GM11168 (cell line): ENCODE measurements around the gene MICU1.

Experiments used
- in situ Hi-C: fragments of 300-500 bp; cut with MboI; formaldehyde crosslinking; loops from one replicate; pipeline ENCODE4 v1.12.0; 2022; ENCODE audit warnings: low sequenced_read_pairs; ENCODE audit not compliant: unreplicated experiment

Gene MICU1

GRCh38 chr10:72337039-72337629 lies 288.7 kb downstream of the MICU1 start:
- in situ Hi-C loops = loop anchor here (25.0 kb wide), 2 partner anchors 100 to 225 kb away; no protein-coding TSS in a partner anchor

DNA sequence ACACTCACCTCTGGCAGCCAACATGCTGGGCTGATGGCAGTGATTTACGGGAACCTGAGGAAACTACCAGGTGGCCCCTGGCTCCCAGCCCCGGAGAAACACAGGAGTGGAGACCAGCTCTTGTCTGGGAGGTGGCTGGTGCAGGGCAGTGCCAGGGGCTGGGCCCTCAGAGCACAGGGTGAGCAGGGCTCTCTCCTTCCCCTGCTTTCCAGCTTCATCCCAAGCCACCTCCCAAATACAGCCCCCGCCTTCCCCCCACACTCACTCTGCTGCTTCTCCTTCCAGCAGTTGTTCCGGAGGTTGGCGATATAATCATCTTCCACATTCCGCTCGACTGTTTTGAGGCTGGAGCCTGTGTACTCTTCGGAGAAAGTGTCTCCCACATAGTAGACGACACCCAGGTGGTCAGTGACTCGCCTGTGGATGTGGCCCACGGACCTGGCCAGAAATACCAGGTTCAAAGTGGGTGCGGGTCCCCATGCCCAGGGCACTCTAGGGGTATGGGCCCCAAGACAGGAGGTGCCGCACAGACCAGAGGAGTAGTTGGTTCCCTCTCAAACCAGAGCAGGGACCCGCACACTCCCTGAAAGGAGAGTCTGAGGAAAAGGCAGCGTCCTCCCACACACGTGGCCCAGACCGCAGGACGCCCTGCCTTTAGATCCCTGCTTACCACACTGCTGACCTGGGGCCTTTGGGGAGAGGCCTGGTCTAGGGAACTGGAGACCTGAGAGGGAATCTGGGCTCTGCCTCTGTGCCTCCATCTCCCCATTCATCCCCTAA lies 289.4 kb downstream of the MICU1 start:
- in situ Hi-C loops = loop anchor here (25.0 kb wide), 2 partner anchors 99 to 224 kb away; no protein-coding TSS in a partner anchor

GRCh38 chr10:72335394-72336258 lies 290.3 kb downstream of the MICU1 start:
- in situ Hi-C loops = loop anchor here (25.0 kb wide), 2 partner anchors 98 to 223 kb away; no protein-coding TSS in a partner anchor

DNA sequence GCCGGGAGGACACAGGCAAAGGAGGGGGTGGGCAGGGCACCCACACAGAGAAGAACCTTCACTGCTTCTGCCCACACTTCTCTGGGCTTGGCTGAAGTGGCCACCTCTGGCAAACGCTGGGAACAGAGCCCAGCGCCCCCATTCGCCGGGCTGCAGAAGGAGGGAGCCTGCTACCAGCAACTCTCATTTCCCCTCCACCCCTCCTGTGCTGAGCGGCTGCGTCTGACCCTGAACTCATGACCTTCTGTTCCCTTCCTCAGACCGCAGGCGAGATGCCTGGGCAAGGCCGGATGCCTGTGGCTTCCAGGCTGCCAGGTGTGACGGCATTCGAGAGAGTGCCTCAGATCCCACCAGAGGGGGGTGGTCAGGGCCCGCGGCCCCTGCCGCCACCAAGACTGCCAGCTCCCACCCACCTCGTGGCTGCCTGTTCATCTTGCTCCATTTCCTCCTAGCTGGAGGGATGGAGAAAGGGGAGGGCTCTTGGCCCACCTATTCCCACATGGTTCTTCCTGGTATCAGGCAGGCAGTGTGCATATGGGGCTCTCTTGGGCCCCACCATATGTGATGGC lies 291.0 kb downstream of the MICU1 start:
- in situ Hi-C loops = loop anchor here (25.0 kb wide), 2 partner anchors 98 to 223 kb away; no protein-coding TSS in a partner anchor

- in situ Hi-C loops = loop anchor here (25.0 kb wide), 2 partner anchors 97 to 222 kb away; no protein-coding TSS in a partner anchor
Observed at GRCh38 chr10:72334196-72334824, 291.6 kb downstream of the MICU1 start.

GRCh38 chr10:72333112-72334015 lies 292.5 kb downstream of the MICU1 start:
- in situ Hi-C loops = loop anchor here (25.0 kb wide), 2 partner anchors 96 to 221 kb away; no protein-coding TSS in a partner anchor

DNA sequence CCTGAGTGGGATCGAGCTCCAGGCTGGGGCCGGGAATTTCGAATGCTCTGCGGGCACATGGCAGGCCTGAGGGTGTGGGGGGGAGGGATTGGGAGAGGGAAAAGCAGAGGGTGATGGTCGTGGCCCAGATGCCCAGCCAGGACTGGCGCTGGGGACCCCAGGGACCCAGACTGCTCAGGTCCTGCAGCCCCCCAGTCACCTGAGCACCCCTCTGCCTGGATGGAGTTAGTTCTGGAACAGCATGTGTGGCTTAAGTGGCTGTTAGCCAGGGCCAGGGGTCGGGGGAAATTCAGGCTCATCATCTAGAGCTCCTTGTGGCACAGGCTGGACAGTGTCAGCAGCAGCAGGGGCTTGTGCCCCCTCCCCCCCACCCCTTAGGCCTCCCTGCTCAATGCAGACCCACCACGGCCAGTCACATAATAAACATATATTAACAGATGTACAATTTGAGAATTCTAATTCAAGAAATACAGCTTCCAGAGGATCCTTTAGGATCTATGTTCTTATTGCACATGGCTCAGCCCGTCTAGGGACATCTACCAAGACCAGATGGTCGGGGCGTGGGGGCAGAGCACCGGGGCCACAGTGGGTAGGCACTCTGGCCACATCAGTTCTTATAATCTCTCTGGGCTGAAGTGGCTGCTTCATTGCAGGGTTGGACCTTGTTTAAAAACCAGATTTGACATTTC lies 293.3 kb downstream of the MICU1 start:
- in situ Hi-C loops = loop anchor here (25.0 kb wide), 2 partner anchors 95 to 220 kb away; no protein-coding TSS in a partner anchor

GRCh38 chr10:72331575-72332422 lies 294.1 kb downstream of the MICU1 start:
- in situ Hi-C loops = loop anchor here (25.0 kb wide), 2 partner anchors 94 to 219 kb away; no protein-coding TSS in a partner anchor

GRCh38 chr10:72330069-72330426 lies 295.8 kb downstream of the MICU1 start:
- in situ Hi-C loops = loop anchor here (25.0 kb wide), 2 partner anchors 93 to 218 kb away; no protein-coding TSS in a partner anchor

DNA sequence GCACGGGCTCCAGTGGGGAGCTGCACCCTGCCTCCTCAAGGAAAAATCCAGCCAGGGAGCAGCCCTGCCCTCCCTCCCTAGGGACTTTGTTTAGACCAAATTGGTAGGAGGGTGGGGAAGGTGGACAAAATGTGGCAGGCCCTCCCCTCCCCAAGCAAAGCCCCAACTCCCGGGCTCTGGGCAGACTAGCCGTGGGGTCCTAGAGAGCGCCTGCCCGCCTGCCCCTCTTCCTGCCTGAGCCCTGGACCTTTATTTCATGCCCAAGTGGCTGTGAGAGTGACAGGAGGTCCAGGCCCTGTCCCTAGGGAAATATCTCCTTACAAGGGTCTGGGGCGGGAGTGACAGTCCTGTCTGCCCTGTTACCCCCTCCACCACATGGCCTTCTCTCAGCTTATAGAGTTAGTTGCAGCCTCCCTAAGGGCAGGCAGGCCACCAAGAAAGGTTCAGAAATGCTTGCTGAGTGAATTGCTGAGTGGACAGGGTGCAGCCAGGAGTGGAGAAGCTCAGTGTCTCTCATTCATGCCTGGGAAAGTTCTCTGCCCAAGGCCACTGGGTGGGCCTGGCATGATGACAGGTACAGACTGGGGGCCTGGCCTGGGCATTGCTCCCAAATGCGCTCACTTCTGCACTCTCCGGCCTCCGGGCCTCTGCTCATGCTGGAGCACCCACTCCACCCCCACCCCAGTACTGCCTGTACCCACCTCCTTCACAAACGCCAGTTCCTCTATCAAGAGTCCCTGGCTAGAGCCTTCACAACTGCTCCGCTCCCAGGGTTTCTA lies 296.4 kb downstream of the MICU1 start:
- in situ Hi-C loops = loop anchor here (25.0 kb wide), 2 partner anchors 92 to 217 kb away; no protein-coding TSS in a partner anchor

DNA sequence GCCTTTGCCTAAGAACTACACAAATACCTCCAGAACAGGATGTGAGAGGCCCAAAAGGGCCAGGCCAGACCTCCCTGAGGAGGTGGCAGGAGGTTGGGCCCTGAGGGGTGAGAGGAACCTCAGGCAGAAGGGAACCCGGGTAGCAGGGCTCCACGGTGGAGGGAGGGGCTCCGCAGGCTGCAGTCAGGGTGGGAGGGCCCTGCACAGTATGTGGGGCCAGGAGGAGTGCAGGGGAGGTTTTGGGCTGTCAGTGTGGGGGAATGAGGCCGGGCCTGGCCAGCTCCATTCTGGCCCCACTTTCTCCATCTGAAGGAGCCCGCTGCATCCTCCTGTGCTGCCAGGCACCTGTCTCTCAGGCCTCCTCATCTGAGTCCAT lies 297.1 kb downstream of the MICU1 start:
- in situ Hi-C loops = loop anchor here (25.0 kb wide), 2 partner anchors 92 to 217 kb away; no protein-coding TSS in a partner anchor

GRCh38 chr10:72328045-72328828 lies 297.6 kb downstream of the MICU1 start:
- in situ Hi-C loops = loop anchor here (25.0 kb wide), 2 partner anchors 91 to 216 kb away; no protein-coding TSS in a partner anchor

DNA sequence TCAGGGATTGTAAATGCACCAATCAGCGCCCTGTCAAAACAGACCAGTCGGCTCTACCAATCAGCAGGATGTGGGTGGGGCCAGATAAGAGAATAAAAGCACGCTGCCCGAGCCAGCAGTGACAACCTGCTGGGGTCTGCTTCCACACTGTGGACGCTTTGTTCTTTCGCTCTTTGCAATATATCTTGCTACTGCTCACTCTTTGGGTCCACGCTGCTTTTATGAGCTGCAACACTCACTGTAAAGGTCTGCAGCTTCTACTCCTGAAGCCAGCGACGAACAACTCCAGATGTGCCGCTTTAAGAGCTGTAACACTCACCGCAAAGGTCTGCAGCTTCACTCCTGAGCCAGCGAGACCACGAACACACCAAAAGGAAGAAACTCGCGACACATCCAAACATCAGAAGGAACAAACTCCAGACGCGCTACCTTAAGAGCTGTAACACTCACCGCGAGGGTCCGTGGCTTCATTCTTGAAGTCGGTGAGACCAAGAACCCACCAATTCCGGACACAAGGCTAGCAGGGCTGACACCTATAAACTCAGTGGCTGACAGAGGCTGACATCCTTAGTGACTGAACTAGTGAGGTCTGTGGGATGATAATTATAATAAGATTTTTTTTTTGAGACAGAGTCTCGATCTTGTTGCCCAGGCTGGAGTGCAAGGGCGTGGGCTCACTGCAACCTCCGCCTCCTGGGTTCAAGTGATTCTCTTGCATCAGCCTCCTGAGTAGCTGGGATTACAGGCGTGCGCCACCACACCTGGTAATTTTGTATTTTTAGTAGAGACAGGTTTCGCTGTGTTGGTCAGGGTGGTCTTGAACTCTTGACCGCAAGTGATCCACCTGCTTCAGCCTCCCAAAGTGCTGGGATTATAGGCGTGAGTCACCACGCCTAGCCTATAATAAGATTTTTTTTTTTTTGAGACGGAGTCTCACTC lies 298.9 kb downstream of the MICU1 start:
- in situ Hi-C loops = loop anchor here (25.0 kb wide), 2 partner anchors 90 to 215 kb away; no protein-coding TSS in a partner anchor
